Measurements from ENCODE around the gene PCSK6.

The PCSK6 gene

GRCh38 chr15:101492766-101493692, 3.5 kb upstream of the PCSK6 start:
- H3K36me3 ChIP-seq (ENCODE audit: insufficient read depth, low read length), result no peaks in the 10 kb centered on the region
- no peaks in the 10 kb centered on the region for H4K20me1 ChIP-seq (ENCODE audit: insufficient read depth, low read length, poor library complexity, severe bottlenecking)
- H3K79me2 ChIP-seq (ENCODE audit: insufficient read depth, low read length), result no peaks in the 10 kb centered on the region
- H3K9me3 ChIP-seq (ENCODE audit: insufficient read depth, low read depth, low read length), result no peaks in the 10 kb centered on the region
- no peaks in the 10 kb centered on the region for H3F3A ChIP-seq (ENCODE audit: low read depth)
- no peaks in the 10 kb centered on the region for H3K9me2 ChIP-seq (replicated peaks; ENCODE audit: low read depth, low read length)
- H2AFZ ChIP-seq (ENCODE audit: low read length), result no peak overlapping the region
- H3K4me2 ChIP-seq (ENCODE audit: low read depth, low read length, poor library complexity, severe bottlenecking), result no peak overlapping the region
- no peaks in the 10 kb centered on the region for H3K4me1 ChIP-seq (ENCODE audit: insufficient read depth, low read length, poor library complexity, severe bottlenecking)
- TF ChIP-seq, protein P1, sequence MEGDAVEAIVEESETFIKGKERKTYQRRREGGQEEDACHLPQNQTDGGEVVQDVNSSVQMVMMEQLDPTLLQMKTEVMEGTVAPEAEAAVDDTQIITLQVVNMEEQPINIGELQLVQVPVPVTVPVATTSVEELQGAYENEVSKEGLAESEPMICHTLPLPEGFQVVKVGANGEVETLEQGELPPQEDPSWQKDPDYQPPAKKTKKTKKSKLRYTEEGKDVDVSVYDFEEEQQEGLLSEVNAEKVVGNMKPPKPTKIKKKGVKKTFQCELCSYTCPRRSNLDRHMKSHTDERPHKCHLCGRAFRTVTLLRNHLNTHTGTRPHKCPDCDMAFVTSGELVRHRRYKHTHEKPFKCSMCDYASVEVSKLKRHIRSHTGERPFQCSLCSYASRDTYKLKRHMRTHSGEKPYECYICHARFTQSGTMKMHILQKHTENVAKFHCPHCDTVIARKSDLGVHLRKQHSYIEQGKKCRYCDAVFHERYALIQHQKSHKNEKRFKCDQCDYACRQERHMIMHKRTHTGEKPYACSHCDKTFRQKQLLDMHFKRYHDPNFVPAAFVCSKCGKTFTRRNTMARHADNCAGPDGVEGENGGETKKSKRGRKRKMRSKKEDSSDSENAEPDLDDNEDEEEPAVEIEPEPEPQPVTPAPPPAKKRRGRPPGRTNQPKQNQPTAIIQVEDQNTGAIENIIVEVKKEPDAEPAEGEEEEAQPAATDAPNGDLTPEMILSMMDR (conservative IDR thresholded peaks at IDR 0.05; ENCODE audit: low read length), result no peak
- no peak for TF ChIP-seq EZH2phosphoT487 (IDR thresholded peaks at IDR 0.05; ENCODE audit: borderline replicate concordance)
- H3K9ac ChIP-seq (ENCODE audit: low read depth, low read length, poor library complexity, severe bottlenecking), result no peak overlapping the region
- H3K4me3 ChIP-seq (ENCODE audit: low read length, poor library complexity, severe bottlenecking), result no peak overlapping the region
- no peaks in the 10 kb centered on the region for H3K27me3 ChIP-seq (ENCODE audit: insufficient read depth, low read length, poor library complexity, severe bottlenecking)

GRCh38 chr15:101491734-101492640, 2.5 kb upstream of the PCSK6 start:
- H3K9ac ChIP-seq (ENCODE audit: low read depth, low read length, poor library complexity, severe bottlenecking), result no peak overlapping the region
- no peaks in the 10 kb centered on the region for H3K79me2 ChIP-seq (ENCODE audit: insufficient read depth, low read length)
- no peaks in the 10 kb centered on the region for H3F3A ChIP-seq (ENCODE audit: low read depth)
- H3K4me2 ChIP-seq (ENCODE audit: low read depth, low read length, poor library complexity, severe bottlenecking), result no peak overlapping the region
- no peaks in the 10 kb centered on the region for H3K9me2 ChIP-seq (replicated peaks; ENCODE audit: low read depth, low read length)
- H2AFZ ChIP-seq (ENCODE audit: low read length), result no peak overlapping the region
- H3K4me3 ChIP-seq (ENCODE audit: low read length, poor library complexity, severe bottlenecking), result no peak overlapping the region
- H3K9me3 ChIP-seq (ENCODE audit: insufficient read depth, low read depth, low read length), result no peaks in the 10 kb centered on the region
- H3K36me3 ChIP-seq (ENCODE audit: insufficient read depth, low read length), result no peaks in the 10 kb centered on the region
- H4K20me1 ChIP-seq (ENCODE audit: insufficient read depth, low read length, poor library complexity, severe bottlenecking), result no peaks in the 10 kb centered on the region
- no peaks in the 10 kb centered on the region for H3K27me3 ChIP-seq (ENCODE audit: insufficient read depth, low read length, poor library complexity, severe bottlenecking)
- TF ChIP-seq, protein P1 (conservative IDR thresholded peaks at IDR 0.05; ENCODE audit: low read length), result no peak
- TF ChIP-seq EZH2phosphoT487 (IDR thresholded peaks at IDR 0.05; ENCODE audit: borderline replicate concordance), result no peak
- H3K4me1 ChIP-seq (ENCODE audit: insufficient read depth, low read length, poor library complexity, severe bottlenecking), result no peaks in the 10 kb centered on the region

DNA sequence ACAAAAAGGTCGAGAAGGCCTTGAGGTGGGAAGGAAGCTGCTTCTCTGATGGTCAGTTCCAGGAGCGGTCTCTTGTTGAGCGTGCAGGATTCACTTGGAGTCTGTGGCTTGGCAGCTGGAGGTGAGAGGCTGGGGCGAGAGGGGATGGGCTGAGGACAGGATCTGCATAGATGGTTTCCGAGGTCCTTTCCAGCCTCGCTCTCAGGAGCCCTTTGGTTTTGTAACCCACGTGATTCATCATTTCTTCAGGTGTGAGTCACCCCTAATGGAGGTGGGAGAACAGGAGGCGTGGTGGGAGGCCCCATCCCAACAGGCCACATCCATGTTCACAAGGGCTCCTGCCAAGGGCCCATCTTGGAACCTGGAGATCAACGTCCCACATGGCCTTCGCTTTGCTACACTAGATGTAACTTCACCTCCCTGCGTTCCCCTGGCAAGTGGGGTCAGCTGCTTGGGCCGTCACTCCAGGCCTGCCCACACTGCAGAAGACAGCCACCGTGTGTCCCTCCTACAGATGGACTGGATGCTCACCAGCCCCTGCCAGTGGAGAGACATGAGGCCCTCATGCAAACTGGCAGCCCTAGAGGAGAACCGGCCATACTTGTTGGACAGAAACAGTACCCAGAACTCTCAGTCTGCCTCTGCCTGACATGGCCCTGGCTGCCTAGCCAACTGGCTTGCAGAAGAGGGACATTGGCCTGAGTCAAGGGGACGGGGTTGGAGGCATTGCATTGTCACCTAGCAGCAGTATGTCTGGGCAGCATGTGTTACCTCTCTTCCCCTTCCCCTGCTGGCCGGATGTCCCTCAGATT, 1.6 kb upstream of the PCSK6 start:
- H3K9me3 ChIP-seq (ENCODE audit: insufficient read depth, low read depth, low read length), result no peaks in the 10 kb centered on the region
- no peaks in the 10 kb centered on the region for H3K27me3 ChIP-seq (ENCODE audit: insufficient read depth, low read length, poor library complexity, severe bottlenecking)
- H3K79me2 ChIP-seq (ENCODE audit: insufficient read depth, low read length), result no peaks in the 10 kb centered on the region
- TF ChIP-seq EZH2phosphoT487 (IDR thresholded peaks at IDR 0.05; ENCODE audit: borderline replicate concordance), result no peak
- TF ChIP-seq, protein P1 (conservative IDR thresholded peaks at IDR 0.05; ENCODE audit: low read length), result no peak
- no peaks in the 10 kb centered on the region for H4K20me1 ChIP-seq (ENCODE audit: insufficient read depth, low read length, poor library complexity, severe bottlenecking)
- no peak overlapping the region for H3K4me2 ChIP-seq (ENCODE audit: low read depth, low read length, poor library complexity, severe bottlenecking)
- no peaks in the 10 kb centered on the region for H3K4me1 ChIP-seq (ENCODE audit: insufficient read depth, low read length, poor library complexity, severe bottlenecking)
- H3K9ac ChIP-seq (ENCODE audit: low read depth, low read length, poor library complexity, severe bottlenecking), result no peak overlapping the region
- no peaks in the 10 kb centered on the region for H3K9me2 ChIP-seq (replicated peaks; ENCODE audit: low read depth, low read length)
- H2AFZ ChIP-seq (ENCODE audit: low read length), result no peak overlapping the region
- H3K36me3 ChIP-seq (ENCODE audit: insufficient read depth, low read length), result no peaks in the 10 kb centered on the region
- no peak overlapping the region for H3K4me3 ChIP-seq (ENCODE audit: low read length, poor library complexity, severe bottlenecking)
- no peaks in the 10 kb centered on the region for H3F3A ChIP-seq (ENCODE audit: low read depth)
